ENCODE measurements around the gene SMS. TPM values are rescaled to one million over a fixed set of nuclear protein-coding genes. Genes with fewer than 3 reads are reported as not detected.

SMS gene
- total and polyA plus RNA-seq, 10 of the 15 experiments (the other 5 are each of a cell fraction or from before 2014, with no cell fraction given): 55.8 to 156 (median 114) TPM

- TF ChIP-seq ATF7 (IDR thresholded peaks at IDR 0.05; ENCODE audit: low read depth): 0 out of 2 replicates have a peak, but pooled peaks have one; percentile 17
- TF ChIP-seq RUNX3 (IDR thresholded peaks at IDR 0.05; ENCODE audit: low read length): 0 out of 2 replicates have a peak, but pooled peaks have one; percentile 10
- TF ChIP-seq SIN3A (IDR thresholded peaks at IDR 0.05; ENCODE audit: low read depth, low read length): no peak
- TF ChIP-seq FOXK2 (IDR thresholded peaks at IDR 0.05): no peak
- peak; percentile 45 for TF ChIP-seq IKZF1 (conservative IDR thresholded peaks at IDR 0.05)
- TF ChIP-seq EED (IDR thresholded peaks at IDR 0.05; ENCODE audit: low read depth): 0 out of 2 replicates have a peak, but pooled peaks have one; percentile 16
- TF ChIP-seq SPI1 (IDR thresholded peaks at IDR 0.05; ENCODE audit: borderline replicate concordance, insufficient read depth, low read depth, low read length): peak; percentile 56; the same call in 1 of the 2 replicates
- peak; percentile 17 for DNase-seq (ENCODE audit: low read depth, low spot score)
- intact Hi-C loops (cut with micrococcal nuclease; ENCODE audit: unreplicated experiment) (no loop called here), in situ Hi-C loops (cut with MboI) (no loop called here)
- Histone ChIP-seq H3K4me2 (ENCODE audit: control insufficient read depth, insufficient read depth) (peak overlapping the region; percentile 70), H3K4me3 (no peak overlapping the region), H3K9ac (ENCODE audit: control insufficient read depth, insufficient read depth, low read length) (no peak overlapping the region; the same call in 1 of the 2 replicates), H3K27me3 (replicated peaks in 1 of 2; ENCODE audit: control insufficient read depth in 2 of 2, insufficient read depth in 2 of 2, low read length in 1 of 2) (no peaks in the 10 kb centered on the region), H2AFZ (ENCODE audit: control insufficient read depth, low read depth, low read length) (peak overlapping the region; percentile 69), H3K9me3 (replicated peaks; ENCODE audit: control insufficient read depth, insufficient read depth, low read length) (no peaks in the 10 kb centered on the region), H3K79me2 (ENCODE audit: control insufficient read depth, insufficient read depth, low read length) (no peaks in the 10 kb centered on the region), H4K20me1 (ENCODE audit: control insufficient read depth, insufficient read depth) (no peaks in the 10 kb centered on the region), H3K36me3 (ENCODE audit: control insufficient read depth in 2 of 2, insufficient read depth in 2 of 2, low read length in 1 of 2) (peaks cover 0 to 6% of the 10 kb centered on the region in 2 experiments; a peak in 3 of 4 replicates), H3K27ac (ENCODE audit: control insufficient read depth, insufficient read depth) (peak overlapping the region; percentile 68), H3K4me1 (ENCODE audit: control insufficient read depth, insufficient read depth, low read length) (0 out of 2 replicates have a peak, but pooled peaks cover 4% of the 10 kb centered on the region)
- ChIA-PET SMC1A (ENCODE audit: uncharacterized antibody, unreplicated experiment) (interaction anchor here (0.6 to 5.9 kb wide), 8 partner anchors 8 to 169 kb away, joined by 3 to 44 read pairs (median 3); no protein-coding TSS in a partner anchor), RAD21 (ENCODE audit: unreplicated experiment) (interaction anchor here (1.2 to 3.5 kb wide), 2 partner anchors 9 to 11 kb away, joined by 6 to 14 read pairs; no protein-coding TSS in a partner anchor), CTCF (interaction anchor here (1.0 to 7.3 kb wide), 3 partner anchors 11 to 16 kb away, joined by 3 to 64 read pairs (median 4); no protein-coding TSS in a partner anchor), POLR2A (interaction anchor here (0.6 kb wide), 1 partner anchor 23 kb away, joined by 4 read pairs; no protein-coding TSS in a partner anchor)
- FAIRE-seq: no peak
- WGBS (ENCODE audit: insufficient coverage, insufficient replicate concordance, low lambda C conversion rate, missing lambda C conversion rate): 52% methylated on average over 2 of the region's 2 CpGs
- ATAC-seq: peak; percentile 82
- no TSS peak for BruUV-seq (replicated peaks)
These were observed 33.5 kb downstream of the SMS start for GRCh38 chrX:21974011-21974385.

DNA sequence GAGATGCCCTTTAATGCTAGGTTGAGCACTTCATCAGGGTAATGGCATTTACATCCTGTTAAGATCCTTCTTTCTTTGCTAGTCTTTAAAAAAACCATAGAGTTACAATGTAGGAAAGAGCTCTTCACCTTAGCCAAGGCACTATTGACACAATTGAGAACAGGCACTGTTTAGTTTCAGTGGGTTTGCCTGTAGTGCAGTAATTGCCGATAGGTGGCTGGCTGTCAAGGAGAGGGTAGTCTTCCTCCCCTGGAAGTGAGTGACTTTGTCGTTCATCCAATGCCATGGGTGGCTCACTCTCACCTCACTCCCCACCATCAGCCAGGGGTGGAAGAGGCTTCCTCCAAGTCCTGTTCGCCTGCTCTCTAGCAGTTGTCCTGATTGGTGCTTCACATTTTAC lies 34.7 kb downstream of the SMS start:
- no peak overlapping the region for H3K27ac ChIP-seq (ENCODE audit: control insufficient read depth, insufficient read depth)
- peaks cover 0 to 6% of the 10 kb centered on the region in 2 experiments; a peak in 3 of 4 replicates for H3K36me3 ChIP-seq (ENCODE audit: control insufficient read depth in 2 of 2, insufficient read depth in 2 of 2, low read length in 1 of 2)
- FAIRE-seq: no peak
- ATAC-seq: peak; percentile 37; the same call in 1 of the 3 replicates
- H3K4me2 ChIP-seq (ENCODE audit: control insufficient read depth, insufficient read depth): no peak overlapping the region
- no TSS peak for BruUV-seq (replicated peaks)
- DNase-seq (ENCODE audit: low read depth, low spot score): no peak
- H3K27me3 ChIP-seq (replicated peaks in 1 of 2; ENCODE audit: control insufficient read depth in 2 of 2, insufficient read depth in 2 of 2, low read length in 1 of 2): no peaks in the 10 kb centered on the region
- no peaks in the 10 kb centered on the region for H3K9me3 ChIP-seq (replicated peaks; ENCODE audit: control insufficient read depth, insufficient read depth, low read length)
- H2AFZ ChIP-seq (ENCODE audit: control insufficient read depth, low read depth, low read length): no peak overlapping the region
- intact Hi-C loops (cut with micrococcal nuclease; ENCODE audit: unreplicated experiment) (no loop called here), in situ Hi-C loops (cut with MboI) (no loop called here)
- no peak overlapping the region for H3K4me3 ChIP-seq
- POLR2A ChIA-PET: no interaction called here
- H4K20me1 ChIP-seq (ENCODE audit: control insufficient read depth, insufficient read depth): no peaks in the 10 kb centered on the region
- H3K4me1 ChIP-seq (ENCODE audit: control insufficient read depth, insufficient read depth, low read length): 0 out of 2 replicates have a peak, but pooled peaks cover 4% of the 10 kb centered on the region
- SMC1A ChIA-PET (ENCODE audit: uncharacterized antibody, unreplicated experiment): interaction anchor here (5.9 kb wide), 1 partner anchor 10 kb away, joined by 44 read pairs; no protein-coding TSS in a partner anchor
- CTCF ChIA-PET: interaction anchor here (0.7 to 7.3 kb wide), 4 partner anchors 9 to 1446 kb away, joined by 3 to 64 read pairs (median 3); no protein-coding TSS in a partner anchor
- H3K9ac ChIP-seq (ENCODE audit: control insufficient read depth, insufficient read depth, low read length): no peak overlapping the region
- WGBS (ENCODE audit: insufficient coverage, insufficient replicate concordance, low lambda C conversion rate, missing lambda C conversion rate): 63% methylated on average over 3 of the region's 3 CpGs
- no peaks in the 10 kb centered on the region for H3K79me2 ChIP-seq (ENCODE audit: control insufficient read depth, insufficient read depth, low read length)
- RAD21 ChIA-PET (ENCODE audit: unreplicated experiment): interaction anchor here (1.0 to 3.5 kb wide), 3 partner anchors 8 to 11 kb away, joined by 3 to 14 read pairs (median 6); no protein-coding TSS in a partner anchor
- no peak for TF ChIP-seq E4F1 (IDR thresholded peaks at IDR 0.05; ENCODE audit: borderline replicate concordance, partially characterized antibody)
- TF ChIP-seq RELA (IDR thresholded peaks at IDR 0.05; ENCODE audit: borderline replicate concordance, partially characterized antibody): no peak
- TF ChIP-seq DPF2 (IDR thresholded peaks at IDR 0.05): no peak
- no peak for TF ChIP-seq MTA2 (IDR thresholded peaks at IDR 0.05; ENCODE audit: low read depth)
- TF ChIP-seq MEF2A (IDR thresholded peaks at IDR 0.05; ENCODE audit: insufficient read depth, low read depth, low read length): no peak
- TF ChIP-seq KAT2A (conservative IDR thresholded peaks at IDR 0.05; ENCODE audit: control insufficient read depth, low read depth, low read length): no peak
